Bronchial epithelial cell (primary cell): ENCODE results near the gene FLYWCH1. TPM values are rescaled to one million over a fixed set of nuclear protein-coding genes. Genes with fewer than 3 reads are reported as not detected.

Experiments
- DNase-seq: peaks from one replicate; pipeline ENCODE4 v3.0.0-alpha.2; 2010; ENCODE audit warnings: low read depth
- FAIRE-seq: peaks from 2 replicates; lab custom pipeline; 2011; peaks lifted over from hg19 to GRCh38; lab: Jason Lieb, UNC
- H3K27me3 ChIP-seq: 2 replicates; pipeline ENCODE4 v1.5.1; 2011; ENCODE audit warnings: low read length; ENCODE audit not compliant: control insufficient read depth, insufficient read depth
- H3K36me3 ChIP-seq: 2 replicates; pipeline ENCODE4 v1.5.1; 2011; ENCODE audit warnings: low read length; ENCODE audit not compliant: control insufficient read depth, insufficient read depth
- H3K4me3 ChIP-seq: 2 replicates; pipeline ENCODE4 v1.5.1; 2011; ENCODE audit warnings: mild to moderate bottlenecking, low read depth, low read length, control low read depth
- total RNA-seq: library from RNA; depleted of rRNA; stranded (reverse); fragments of >200 nt; gene quantifications from 2 replicates; pipeline ENCODE4 v1.2.1, GENCODE V29; 2014
- TF ChIP-seq, protein P1 (sequence below): IDR thresholded peaks from 2 replicates; pipeline ENCODE4 v1.5.1; 2011; ENCODE audit warnings: mild to moderate bottlenecking, moderate library complexity, low read length, control low read depth, inconsistent platforms; ENCODE audit not compliant: insufficient read depth, severe bottlenecking

Gene FLYWCH1
- total RNA-seq, 1 donor from 2014 or later = 41.9 TPM

- TF ChIP-seq, protein P1, sequence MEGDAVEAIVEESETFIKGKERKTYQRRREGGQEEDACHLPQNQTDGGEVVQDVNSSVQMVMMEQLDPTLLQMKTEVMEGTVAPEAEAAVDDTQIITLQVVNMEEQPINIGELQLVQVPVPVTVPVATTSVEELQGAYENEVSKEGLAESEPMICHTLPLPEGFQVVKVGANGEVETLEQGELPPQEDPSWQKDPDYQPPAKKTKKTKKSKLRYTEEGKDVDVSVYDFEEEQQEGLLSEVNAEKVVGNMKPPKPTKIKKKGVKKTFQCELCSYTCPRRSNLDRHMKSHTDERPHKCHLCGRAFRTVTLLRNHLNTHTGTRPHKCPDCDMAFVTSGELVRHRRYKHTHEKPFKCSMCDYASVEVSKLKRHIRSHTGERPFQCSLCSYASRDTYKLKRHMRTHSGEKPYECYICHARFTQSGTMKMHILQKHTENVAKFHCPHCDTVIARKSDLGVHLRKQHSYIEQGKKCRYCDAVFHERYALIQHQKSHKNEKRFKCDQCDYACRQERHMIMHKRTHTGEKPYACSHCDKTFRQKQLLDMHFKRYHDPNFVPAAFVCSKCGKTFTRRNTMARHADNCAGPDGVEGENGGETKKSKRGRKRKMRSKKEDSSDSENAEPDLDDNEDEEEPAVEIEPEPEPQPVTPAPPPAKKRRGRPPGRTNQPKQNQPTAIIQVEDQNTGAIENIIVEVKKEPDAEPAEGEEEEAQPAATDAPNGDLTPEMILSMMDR = no peak
- Histone ChIP-seq H3K36me3 (no peaks in the 10 kb centered on the region), H3K27me3 (no peaks in the 10 kb centered on the region), H3K4me3 (peak within 1 kb of the TSS; percentile 96)
- DNase-seq = peak; percentile 97
- FAIRE-seq = peak; percentile 75
Measured at GRCh38 chr16:2882650-2883457, 28.9 kb upstream of the FLYWCH1 start, which contains the start of gene FLYWCH2. TSS of gene FLYWCH2 (plus strand) at chr16:2883215. CDS start at chr16:2896450, 13,235 bp downstream.

DNA sequence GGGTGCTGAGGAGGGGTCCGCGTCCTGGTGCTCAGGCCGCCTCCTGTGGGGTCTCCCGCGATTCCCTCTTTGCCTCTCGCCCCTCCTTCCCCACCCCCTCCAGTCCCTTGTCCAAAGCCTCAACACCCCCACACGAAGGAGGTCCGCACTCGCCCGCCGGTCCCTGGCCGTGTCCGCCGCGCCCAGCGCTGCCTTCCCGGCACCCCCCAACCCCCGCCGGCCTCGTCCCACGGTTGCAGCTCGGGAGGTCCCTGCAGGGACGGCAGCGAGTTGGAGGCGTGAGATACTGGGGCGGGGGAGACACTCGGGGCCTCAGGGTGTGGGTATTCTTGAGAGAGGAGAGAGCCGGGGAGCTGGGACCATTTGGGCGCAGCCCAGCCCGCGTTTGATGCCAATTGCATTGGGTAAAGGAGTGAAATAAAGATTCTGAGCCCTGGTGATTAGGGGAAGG lies 28.2 kb upstream of the FLYWCH1 start:
- no peak for DNase-seq
- no peaks in the 10 kb centered on the region for H3K36me3 ChIP-seq
- peak overlapping the region; percentile 96 for H3K4me3 ChIP-seq
- TF ChIP-seq, protein P1 = no peak
- no peak for FAIRE-seq
- H3K27me3 ChIP-seq = no peaks in the 10 kb centered on the region

- TF ChIP-seq, protein P1 = no peak
- DNase-seq (no peak), FAIRE-seq (no peak)
Measured at GRCh38 chr16:2884041-2884451, 27.7 kb upstream of the FLYWCH1 start.

DNA sequence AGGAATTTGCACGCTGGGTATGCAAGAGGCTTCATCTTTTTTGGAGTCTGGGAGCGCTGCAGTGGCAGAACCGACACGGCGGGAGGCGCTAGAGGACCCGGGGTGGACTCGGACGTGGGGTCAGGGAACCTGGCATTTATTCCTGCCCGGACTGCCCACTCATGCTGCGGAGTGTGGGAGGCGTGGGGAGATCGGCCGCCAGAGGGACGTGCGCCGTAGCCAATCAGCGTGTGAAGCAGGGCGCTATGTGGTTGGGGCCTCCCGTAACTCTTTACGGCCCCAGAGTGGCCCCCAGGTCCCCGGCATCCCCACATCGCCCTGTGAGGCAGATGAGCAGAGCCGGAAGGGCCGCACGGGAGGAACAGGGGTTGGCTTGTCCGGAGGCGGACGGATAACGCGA lies 17.5 kb upstream of the FLYWCH1 start:
- H3K4me3 ChIP-seq = no peak overlapping the region
- H3K36me3 ChIP-seq = peaks cover 6% of the 10 kb centered on the region
- no peaks in the 10 kb centered on the region for H3K27me3 ChIP-seq
- no peak for DNase-seq
- no peak for FAIRE-seq
- TF ChIP-seq, protein P1 = no peak

More at GRCh38 chr16:2884041-2884451, 27.7 kb upstream of the FLYWCH1 start:
- Histone ChIP-seq H3K4me3 (peak overlapping the region; percentile 96), H3K27me3 (no peaks in the 10 kb centered on the region), H3K36me3 (no peaks in the 10 kb centered on the region)

DNA sequence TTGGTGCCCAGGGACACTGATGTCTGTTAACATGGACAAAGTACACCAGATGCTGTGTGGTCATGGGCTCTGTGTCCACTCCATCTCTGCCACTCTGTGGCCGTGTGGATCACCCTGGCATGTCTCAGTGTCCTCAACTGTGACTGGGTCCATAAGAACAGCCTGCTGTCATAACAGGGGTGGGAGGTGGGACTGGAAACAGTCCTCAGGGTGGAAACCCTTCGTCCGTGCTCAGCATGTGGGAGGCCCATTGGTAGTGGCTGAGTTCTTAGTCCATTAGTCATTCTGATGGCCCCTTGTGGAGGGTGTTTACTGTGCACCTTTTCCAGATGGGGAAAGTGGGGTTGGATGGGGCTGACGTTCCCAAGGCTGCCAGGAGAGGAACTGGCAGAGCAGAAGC lies 15.9 kb upstream of the FLYWCH1 start:
- Histone ChIP-seq H3K27me3 (no peaks in the 10 kb centered on the region), H3K4me3 (no peak overlapping the region), H3K36me3 (peaks cover 8% of the 10 kb centered on the region)
- TF ChIP-seq, protein P1 = no peak
- no peak for DNase-seq
- FAIRE-seq = peak; percentile 32
